Mucosa of descending colon (tissue), 3 donors: Measurements from ENCODE around the gene BGN. TPM values are rescaled to one million over a fixed set of nuclear protein-coding genes. Genes with fewer than 3 reads are reported as not detected.
A peak's percentile ranks its signal among the peaks of the same experiment; 100 is the strongest.

Source experiments
- ATAC-seq: fragments of 200-7000 bp; cut with Tn5 transposase; one replicate; pipeline ENCODE4 v1.9.1; 2020; ENCODE audit warnings: mild to moderate bottlenecking, moderate library complexity
- DNase-seq, 3 donors: peaks; one replicate each; pipeline ENCODE4 v3.0.0-alpha.2; 2020
- H3K36me3 ChIP-seq: fragments of 200-600 bp; one replicate; pipeline ENCODE4 v1.8.0; 2021; ENCODE audit warnings: low read depth, mild to moderate bottlenecking
- H3K4me1 ChIP-seq: fragments of 200-600 bp; one replicate; pipeline ENCODE4 v1.8.0; 2021; ENCODE audit warnings: low read depth, mild to moderate bottlenecking
- H3K4me3 ChIP-seq: fragments of 200-600 bp; one replicate; pipeline ENCODE4 v1.8.0; 2021; ENCODE audit warnings: mild to moderate bottlenecking
- H3K9me3 ChIP-seq: fragments of 200-600 bp; one replicate; pipeline ENCODE4 v1.8.0; 2021; ENCODE audit warnings: mild to moderate bottlenecking
- intact Hi-C, 2 donors: fragments of 100-400 bp; cut with DNase I in 1 of 2; cut with micrococcal nuclease in 1 of 2; formaldehyde crosslinking; loops; one replicate each; pipeline versions ENCODE4 v1.11.0 to v1.11.1; 2022; cut with DNase I, micrococcal nuclease
- long read RNA-seq, 2 donors: library from polyadenylated mRNA; unstranded; transcript quantifications; one replicate each; pipeline ENCODE4 v2.0.0, GENCODE V29; 2019 to 2021
- total RNA-seq, 3 donors: library from RNA; stranded (reverse); fragmentation: NEBNext Ultra II Directional in 2 of 3; extraction: Animal tissue kit (Norgen Biotek cat#: 25700) in 2 of 3; gene quantifications; one replicate each; pipeline versions ENCODE4 v1.2.1 to v1.2.4, GENCODE V29; 2021 to 2023
- TF ChIP-seq, protein P1 (sequence below): fragments of 200-600 bp; IDR thresholded peaks from one replicate; pipeline ENCODE4 v1.8.0; 2022; ENCODE audit warnings: antibody characterized with exemption, mild to moderate bottlenecking
- donor health status: DM: no; HTN: no; CAD: no; lungs with moderate emphysema.
- donor health status: DM: no; HTN: no; CAD: no.
- donor health status: DM: no; HTN: yes; CAD: no.

The BGN gene
- total RNA-seq: 10 to 100 TPM in 2 of 3 donors, 1 to 10 TPM in 1; 3.5 to 21.8 (median 10.1) TPM
- long read RNA-seq, donor 1, transcript BGN-201 (8 exons, 2,402 nt): major isoform, 5 of 8 reads
- long read RNA-seq, donor 1, partial matches to known transcripts: 2 of 8 reads
- long read RNA-seq, donor 1, other reads (novel, unspliced or antisense): 1 of 8 reads
- long read RNA-seq, donor 2, transcript BGN-201 (8 exons, 2,402 nt): major isoform, 6 of 10 reads
- long read RNA-seq, donor 2, partial matches to known transcripts: 3 of 10 reads
- long read RNA-seq, donor 2, other reads (novel, unspliced or antisense): 1 of 10 reads

DNA sequence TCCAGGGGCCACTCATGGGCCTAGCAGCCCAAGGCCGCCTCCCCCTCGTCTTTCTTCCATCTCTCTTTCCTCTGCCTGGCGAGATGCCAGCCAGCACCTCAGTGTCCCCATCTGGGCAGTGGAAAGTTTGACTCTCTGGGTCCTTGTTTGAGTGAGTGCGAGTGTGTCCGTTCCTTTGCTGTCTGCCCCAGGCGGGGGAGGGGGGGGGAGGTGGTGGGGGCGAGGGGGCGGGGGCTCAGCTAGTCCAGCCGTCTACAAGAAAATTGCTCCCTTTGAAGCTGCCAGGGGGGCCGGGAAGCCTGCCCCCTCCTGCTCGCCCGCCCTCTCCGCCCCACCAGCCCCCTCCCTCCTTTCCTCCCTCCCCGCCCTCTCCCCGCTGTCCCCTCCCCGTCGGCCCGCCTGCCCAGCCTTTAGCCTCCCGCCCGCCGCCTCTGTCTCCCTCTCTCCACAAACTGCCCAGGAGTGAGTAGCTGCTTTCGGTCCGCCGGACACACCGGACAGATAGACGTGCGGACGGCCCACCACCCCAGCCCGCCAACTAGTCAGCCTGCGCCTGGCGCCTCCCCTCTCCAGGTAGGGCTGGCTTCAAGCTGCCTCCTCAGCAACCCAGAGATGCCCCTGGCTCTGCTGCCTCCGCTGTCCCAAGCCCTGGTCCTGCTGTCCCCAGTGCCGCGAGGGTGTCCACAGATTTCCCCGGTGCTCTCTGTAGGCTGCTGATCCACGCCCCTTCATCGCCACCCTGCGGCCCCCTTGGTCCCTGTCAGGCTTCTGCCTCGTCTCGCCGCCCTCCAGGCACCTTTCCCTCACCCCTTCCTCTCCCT lies at the start of gene BGN:
BGN (plus strand) TSS at position 440 of the 821 bp plus-strand sequence. CDS start 9,652 bp downstream, outside the sequence.
- no peaks in the 10 kb centered on the region for H3K9me3 ChIP-seq
- H3K4me3 ChIP-seq: no peak within 1 kb of the TSS
- ATAC-seq: peak; percentile 7
- peak in 1 of 3 donors; percentile 31 for DNase-seq
- intact Hi-C loops: loop anchor here in 1 of 2 donors (10.0 kb wide), 1 partner anchor 460 kb away; no protein-coding TSS in a partner anchor
- TF ChIP-seq, protein P1, sequence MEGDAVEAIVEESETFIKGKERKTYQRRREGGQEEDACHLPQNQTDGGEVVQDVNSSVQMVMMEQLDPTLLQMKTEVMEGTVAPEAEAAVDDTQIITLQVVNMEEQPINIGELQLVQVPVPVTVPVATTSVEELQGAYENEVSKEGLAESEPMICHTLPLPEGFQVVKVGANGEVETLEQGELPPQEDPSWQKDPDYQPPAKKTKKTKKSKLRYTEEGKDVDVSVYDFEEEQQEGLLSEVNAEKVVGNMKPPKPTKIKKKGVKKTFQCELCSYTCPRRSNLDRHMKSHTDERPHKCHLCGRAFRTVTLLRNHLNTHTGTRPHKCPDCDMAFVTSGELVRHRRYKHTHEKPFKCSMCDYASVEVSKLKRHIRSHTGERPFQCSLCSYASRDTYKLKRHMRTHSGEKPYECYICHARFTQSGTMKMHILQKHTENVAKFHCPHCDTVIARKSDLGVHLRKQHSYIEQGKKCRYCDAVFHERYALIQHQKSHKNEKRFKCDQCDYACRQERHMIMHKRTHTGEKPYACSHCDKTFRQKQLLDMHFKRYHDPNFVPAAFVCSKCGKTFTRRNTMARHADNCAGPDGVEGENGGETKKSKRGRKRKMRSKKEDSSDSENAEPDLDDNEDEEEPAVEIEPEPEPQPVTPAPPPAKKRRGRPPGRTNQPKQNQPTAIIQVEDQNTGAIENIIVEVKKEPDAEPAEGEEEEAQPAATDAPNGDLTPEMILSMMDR: no peak
- no peaks in the 10 kb centered on the region for H3K36me3 ChIP-seq
- no peaks in the 10 kb centered on the region for H3K4me1 ChIP-seq

DNA sequence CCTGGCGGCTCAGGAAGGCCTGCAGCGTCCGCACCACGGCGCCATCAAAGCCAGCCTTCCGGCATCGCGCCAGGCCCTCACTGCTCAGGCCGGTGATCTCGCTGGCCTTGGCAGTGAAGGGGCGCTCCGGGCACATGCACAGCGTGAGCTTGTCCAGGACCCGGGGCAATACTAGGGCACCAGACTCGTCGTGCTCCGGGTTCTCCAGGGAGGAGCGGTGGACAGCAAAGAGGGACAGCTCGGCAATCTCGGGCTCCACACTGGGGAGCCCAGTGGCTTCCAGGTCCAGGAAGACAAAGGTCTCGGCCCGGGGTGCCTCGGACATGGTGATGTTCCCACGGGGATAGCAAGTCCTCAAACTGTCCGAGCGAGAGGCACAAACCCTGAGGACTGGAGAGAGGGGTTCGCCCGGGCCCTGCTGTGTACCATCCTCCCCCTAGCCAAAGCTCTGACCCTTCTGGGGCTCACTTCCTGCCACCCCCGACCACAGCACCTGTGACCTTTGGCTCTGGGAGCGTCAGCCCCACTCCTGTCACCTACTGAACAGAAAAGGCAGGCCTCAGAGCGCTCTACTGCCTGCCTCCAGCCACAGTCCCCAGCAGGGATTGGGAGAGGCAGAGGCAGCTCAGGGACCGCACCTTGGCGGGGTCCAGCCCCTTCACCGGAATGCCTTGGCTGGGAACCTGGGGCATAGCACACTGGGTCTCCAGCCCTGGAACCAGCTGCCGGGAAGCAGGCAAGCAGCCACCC lies 49.5 kb upstream of the BGN start:
- TF ChIP-seq, protein P1: no peak
- H3K4me1 ChIP-seq: no peaks in the 10 kb centered on the region
- ATAC-seq (no peak), DNase-seq (no peak)
- H3K9me3 ChIP-seq: no peaks in the 10 kb centered on the region
- no peaks in the 10 kb centered on the region for H3K36me3 ChIP-seq
- intact Hi-C loops: no loop called here
- no peak overlapping the region for H3K4me3 ChIP-seq

DNA sequence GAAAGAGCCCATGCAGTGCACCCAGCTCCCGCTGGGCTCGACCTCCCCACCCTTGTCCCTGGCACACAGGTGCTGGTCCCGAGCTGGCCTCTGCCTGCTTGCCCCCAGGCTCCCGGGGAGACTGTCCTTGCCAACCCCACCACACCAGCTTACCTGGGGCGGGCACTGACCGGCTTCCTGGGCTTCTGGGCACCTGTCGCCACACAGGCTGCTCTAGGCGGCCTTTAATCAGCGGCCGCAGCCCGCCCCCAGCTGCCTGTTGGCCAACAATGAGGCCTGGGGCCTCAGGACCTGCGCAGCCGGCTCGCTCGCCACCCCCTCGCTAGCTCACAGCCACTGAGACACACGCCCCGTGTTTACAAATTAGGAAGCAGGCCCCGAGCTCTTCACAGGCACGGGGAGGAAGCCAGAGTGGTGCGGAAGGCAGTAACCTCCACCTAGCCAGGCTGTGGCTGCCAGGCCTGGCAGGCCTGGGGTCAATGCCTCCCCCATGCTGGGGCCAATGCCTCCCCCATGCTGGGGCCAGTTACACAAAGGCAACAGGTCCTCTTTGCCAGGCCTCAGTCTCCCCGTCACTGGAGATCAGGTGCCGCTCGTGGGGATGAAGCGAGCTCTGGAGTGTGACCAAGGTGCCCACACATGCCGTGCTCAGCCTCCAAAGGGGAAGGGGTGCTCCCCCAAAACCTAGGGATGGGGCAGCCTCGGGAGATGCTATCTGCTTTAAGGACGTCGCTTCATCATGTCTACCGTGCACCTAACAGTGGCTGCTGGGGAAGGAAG lies 48.7 kb upstream of the BGN start, which contains the start of gene TREX2:
TREX2 (minus strand) TSS at position 201 of the 780 bp plus-strand sequence. CDS start 626 bp downstream, outside the sequence.
- H3K36me3 ChIP-seq: no peaks in the 10 kb centered on the region
- no peak within 1 kb of the TSS for H3K4me3 ChIP-seq
- DNase-seq (no peak), ATAC-seq (no peak)
- no peaks in the 10 kb centered on the region for H3K9me3 ChIP-seq
- no peaks in the 10 kb centered on the region for H3K4me1 ChIP-seq
- intact Hi-C loops: no loop called here
- TF ChIP-seq, protein P1: no peak

- TF ChIP-seq, protein P1: no peak
- no peaks in the 10 kb centered on the region for H3K9me3 ChIP-seq
- ATAC-seq (no peak), DNase-seq (no peak)
- H3K4me3 ChIP-seq: no peak overlapping the region
- H3K4me1 ChIP-seq: no peaks in the 10 kb centered on the region
- H3K36me3 ChIP-seq: no peaks in the 10 kb centered on the region
- intact Hi-C loops: no loop called here
Measured at GRCh38 chrX:153446636-153446936, 48.2 kb upstream of the BGN start.
